Thyroid gland (tissue), 4 donors: ENCODE data around the gene COX11.
A peak's percentile ranks its signal among the peaks of the same experiment; 100 is the strongest.

Source experiments
- POLR2A ChIP-seq, 2 donors: fragments of 450-650 bp; IDR thresholded peaks; one replicate each; pipeline ENCODE4 v1.6.1; 2017; ENCODE audit warnings: antibody characterized with exemption in 2 of 2, mild to moderate bottlenecking in 2 of 2, moderate library complexity in 1 of 2
- TF ChIP-seq, protein P1 (sequence below), 6 experiments: fragments of 200-600 bp in 3 of 6; fragments of 450-650 bp in 3 of 6; sonication (generic) in 3 of 6; IDR thresholded peaks; one replicate each; pipeline ENCODE4 v1.5.1; 2016 to 2019; ENCODE audit warnings: antibody characterized with exemption in 6 of 6, mild to moderate bottlenecking in 2 of 6, inconsistent platforms in 1 of 6, moderate library complexity in 1 of 6

DNA sequence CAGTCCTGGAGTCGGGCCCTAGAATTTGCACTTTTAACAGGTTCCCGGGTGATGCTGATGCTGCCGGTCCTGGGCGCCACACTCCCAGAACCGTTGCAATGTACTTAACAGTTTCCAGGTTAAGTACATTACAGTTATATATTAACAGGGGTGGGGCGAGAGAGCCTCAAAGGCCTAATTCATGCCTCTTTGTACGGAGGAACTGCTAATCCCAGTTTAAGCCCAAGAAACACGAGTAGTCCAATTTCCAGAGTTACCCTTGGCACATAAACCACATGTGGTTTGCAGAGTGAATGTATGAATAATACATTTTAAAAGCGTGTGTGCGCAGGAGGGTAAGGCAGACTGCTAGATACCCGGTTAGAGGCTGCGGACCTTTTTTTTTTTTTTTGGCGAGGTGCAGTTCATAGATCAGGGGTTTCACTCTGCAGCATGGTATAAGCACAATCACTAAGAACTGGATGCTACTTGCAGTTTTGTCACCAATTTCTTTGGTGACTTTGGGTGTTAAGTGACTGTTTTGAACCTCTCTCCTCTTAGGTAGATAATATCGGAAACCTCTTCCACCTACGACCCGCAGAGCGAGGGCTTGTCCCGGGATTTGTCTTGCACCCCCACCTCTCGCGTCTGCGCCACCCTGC is 713 bp downstream of the COX11 start:
- TF ChIP-seq, protein P1, sequence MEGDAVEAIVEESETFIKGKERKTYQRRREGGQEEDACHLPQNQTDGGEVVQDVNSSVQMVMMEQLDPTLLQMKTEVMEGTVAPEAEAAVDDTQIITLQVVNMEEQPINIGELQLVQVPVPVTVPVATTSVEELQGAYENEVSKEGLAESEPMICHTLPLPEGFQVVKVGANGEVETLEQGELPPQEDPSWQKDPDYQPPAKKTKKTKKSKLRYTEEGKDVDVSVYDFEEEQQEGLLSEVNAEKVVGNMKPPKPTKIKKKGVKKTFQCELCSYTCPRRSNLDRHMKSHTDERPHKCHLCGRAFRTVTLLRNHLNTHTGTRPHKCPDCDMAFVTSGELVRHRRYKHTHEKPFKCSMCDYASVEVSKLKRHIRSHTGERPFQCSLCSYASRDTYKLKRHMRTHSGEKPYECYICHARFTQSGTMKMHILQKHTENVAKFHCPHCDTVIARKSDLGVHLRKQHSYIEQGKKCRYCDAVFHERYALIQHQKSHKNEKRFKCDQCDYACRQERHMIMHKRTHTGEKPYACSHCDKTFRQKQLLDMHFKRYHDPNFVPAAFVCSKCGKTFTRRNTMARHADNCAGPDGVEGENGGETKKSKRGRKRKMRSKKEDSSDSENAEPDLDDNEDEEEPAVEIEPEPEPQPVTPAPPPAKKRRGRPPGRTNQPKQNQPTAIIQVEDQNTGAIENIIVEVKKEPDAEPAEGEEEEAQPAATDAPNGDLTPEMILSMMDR (IDR thresholded peaks at IDR 0.05) = peak in 2 of 6 experiments; percentile 49 to 52
- no peak for TF ChIP-seq POLR2A (IDR thresholded peaks at IDR 0.05)
